NCI-H2196 treated with DMSO at 0.1 percent for 48 hours (cell line): ENCODE data around the gene F10.

Experiments
- DNase-seq: peaks from one replicate; lab custom pipeline; 2025; ENCODE audit not compliant: unreplicated experiment; lab: John Stamatoyannopoulos, UW

F10 gene

GRCh38 chr13:113086031-113086750 is 36.4 kb upstream of the F10 start:
- DNase-seq: no peak

GRCh38 chr13:113086991-113087922 is 35.3 kb upstream of the F10 start:
- no peak for DNase-seq

GRCh38 chr13:113087923-113088690 is 34.5 kb upstream of the F10 start:
- no peak for DNase-seq

GRCh38 chr13:113088691-113089020 is 33.9 kb upstream of the F10 start:
- DNase-seq: no peak

- no peak for DNase-seq
These were observed 32.7 kb upstream of the F10 start for GRCh38 chr13:113089693-113090414.

- no peak for DNase-seq
These were observed 32.2 kb upstream of the F10 start for GRCh38 chr13:113090415-113090770.

- DNase-seq: no peak
These were observed 31.8 kb upstream of the F10 start for GRCh38 chr13:113090806-113091205.

- DNase-seq: no peak
These were observed 31.3 kb upstream of the F10 start for GRCh38 chr13:113091211-113091771.

GRCh38 chr13:113091891-113092775 is 30.5 kb upstream of the F10 start:
- no peak for DNase-seq

- no peak for DNase-seq
These were observed 29.6 kb upstream of the F10 start for GRCh38 chr13:113092776-113093579.

- no peak for DNase-seq
These were observed 28.8 kb upstream of the F10 start for GRCh38 chr13:113093580-113094409.

- no peak for DNase-seq
These were observed 28.2 kb upstream of the F10 start for GRCh38 chr13:113094410-113094800.

- DNase-seq: no peak
These were observed 27.2 kb upstream of the F10 start for GRCh38 chr13:113095146-113096051.

GRCh38 chr13:113096052-113096744 is 26.4 kb upstream of the F10 start:
- no peak for DNase-seq

- DNase-seq: no peak
These were observed 25.8 kb upstream of the F10 start for GRCh38 chr13:113096745-113097305.

- no peak for DNase-seq
These were observed 24.9 kb upstream of the F10 start for GRCh38 chr13:113097651-113098050.
